GM12864 (cell line): Measurements from ENCODE around the gene PAN2.

Experiments used
- DNase-seq: peaks from one replicate; pipeline ENCODE4 v3.0.0-alpha.2; 2011; ENCODE audit warnings: low read depth
- H3K4me3 ChIP-seq: 2 replicates; pipeline ENCODE4 v1.5.1; 2011; ENCODE audit warnings: mild to moderate bottlenecking, low read depth, low read length, control low read depth
- CTCF ChIP-seq: IDR thresholded peaks from 2 replicates; pipeline ENCODE4 v1.5.1; 2011; ENCODE audit warnings: low read depth, mild to moderate bottlenecking, moderate library complexity, low read length, control low read depth, inconsistent platforms; ENCODE audit errors: missing control alignments

The PAN2 gene

GRCh38 chr12:56317675-56318074 is 16.1 kb downstream of the PAN2 start:
- no peak overlapping the region for H3K4me3 ChIP-seq
- DNase-seq: no peak
- TF ChIP-seq CTCF: no peak

- peak; percentile 96 for DNase-seq
- H3K4me3 ChIP-seq: peak within 1 kb of the TSS; percentile 85
- TF ChIP-seq CTCF: peak; percentile 22
Observed at GRCh38 chr12:56315622-56316473, 18.0 kb downstream of the PAN2 start, which contains the start of gene CNPY2. TSS of gene CNPY2 (minus strand) at chr12:56315988. CDS start at chr12:56315217, 771 bp downstream.

GRCh38 chr12:56315249-56315621 is 18.6 kb downstream of the PAN2 start:
- no peak for DNase-seq
- peak overlapping the region; percentile 85 for H3K4me3 ChIP-seq
- TF ChIP-seq CTCF: no peak

GRCh38 chr12:56311003-56311402 is 22.8 kb downstream of the PAN2 start:
- no peak for DNase-seq
- TF ChIP-seq CTCF: no peak
- no peak overlapping the region for H3K4me3 ChIP-seq

- no peak for DNase-seq
- no peak for TF ChIP-seq CTCF
- no peak overlapping the region for H3K4me3 ChIP-seq
Observed at GRCh38 chr12:56308714-56309113, 25.1 kb downstream of the PAN2 start.

- no peak overlapping the region for H3K4me3 ChIP-seq
- no peak for DNase-seq
- no peak for TF ChIP-seq CTCF
Observed at GRCh38 chr12:56307221-56307965, 26.4 kb downstream of the PAN2 start.
